Thymus (tissue), 11 donors: ENCODE data around the gene B4GALNT4. TPM values are rescaled to one million over a fixed set of nuclear protein-coding genes. Genes with fewer than 3 reads are reported as not detected.
"Not testable (repeated sequence)": the region's sequence is repeated elsewhere in the genome, so short reads cannot be mapped to it uniquely, and the experiment has no call there.

Experiments
- DNase-seq, 9 donors: peaks; one replicate each; pipeline ENCODE4 v3.0.0-alpha.2; 2013; ENCODE audit warnings: low spot score in 9 of 9, low read depth in 6 of 9, missing footprints in 1 of 9
- H3K27ac ChIP-seq, 2 donors: one replicate each; pipeline ENCODE4 v1.5.1; 2013; ENCODE audit warnings: control low read depth in 1 of 2, low read depth in 1 of 2, low read length in 1 of 2, mild to moderate bottlenecking in 1 of 2, moderate library complexity in 1 of 2
- H3K27me3 ChIP-seq, 2 donors: one replicate each; pipeline ENCODE4 v1.5.1; 2013; ENCODE audit warnings: low read length in 1 of 2; ENCODE audit not compliant: control insufficient read depth in 2 of 2, insufficient read depth in 1 of 2
- H3K36me3 ChIP-seq, 2 donors: one replicate each; pipeline ENCODE4 v1.5.1; 2013; ENCODE audit warnings: low read length in 1 of 2, mild to moderate bottlenecking in 1 of 2, moderate library complexity in 1 of 2; ENCODE audit not compliant: control insufficient read depth in 2 of 2, insufficient read depth in 2 of 2
- H3K4me1 ChIP-seq, 2 donors: one replicate each; pipeline ENCODE4 v1.5.1; 2013; ENCODE audit warnings: low read length in 2 of 2; ENCODE audit not compliant: control insufficient read depth in 2 of 2, insufficient read depth in 2 of 2
- H3K4me3 ChIP-seq, 2 donors: one replicate each; pipeline ENCODE4 v1.5.1; 2013; ENCODE audit warnings: low read length in 2 of 2, control low read depth in 1 of 2, mild to moderate bottlenecking in 1 of 2
- H3K9me3 ChIP-seq, 2 donors: one replicate each; pipeline ENCODE4 v1.5.1; 2013; ENCODE audit warnings: low read length in 1 of 2, mild to moderate bottlenecking in 1 of 2; ENCODE audit not compliant: control insufficient read depth in 2 of 2, insufficient read depth in 1 of 2
- WGBS: extraction: QIAGEN DNeasy Blood & Tissue Kit; methylation state at CpG from one replicate; pipeline ENCODE4 v1.1.7; 2013; 5-methylcytosine and 5-hydroxymethylcytosine counted together
- polyA plus RNA-seq: library from polyadenylated mRNA; stranded (reverse); fragments of 200-250 nt; gene quantifications from one replicate; pipeline ENCODE4 v1.2.3, GENCODE V29; 2013
- total RNA-seq: library from RNA; stranded (reverse); fragments of 120-200 nt; gene quantifications from one replicate; pipeline ENCODE4 v1.2.4, GENCODE V29; 2013
- donor health status: healthy.

Gene B4GALNT4
- total and polyA plus RNA-seq, 2 donors, result 3.5 to 6.1 TPM

GRCh38 chr11:408154-409007 lies 39.1 kb downstream of the B4GALNT4 start:
- DNase-seq, result no peak
- Histone ChIP-seq H3K4me3 (no peak overlapping the region), H3K27me3 (peaks cover 8 to 16% of the 10 kb centered on the region in 2 donors), H3K4me1 (peaks cover 3 to 18% of the 10 kb centered on the region in 2 donors), H3K36me3 (peaks cover 0 to 13% of the 10 kb centered on the region in 2 donors), H3K27ac (no peak overlapping the region), H3K9me3 (peaks cover 0 to 3% of the 10 kb centered on the region in 2 donors)
- 96% methylated on average over 15 of the region's 15 CpGs for WGBS

- H3K4me1 ChIP-seq, result peaks cover 5 to 19% of the 10 kb centered on the region in 2 donors
- H3K27ac ChIP-seq, result no peak overlapping the region
- H3K36me3 ChIP-seq, result peaks cover 0 to 13% of the 10 kb centered on the region in 2 donors
- no peak for DNase-seq
- H3K4me3 ChIP-seq, result no peak overlapping the region
- peaks cover 2 to 9% of the 10 kb centered on the region in 2 donors for H3K27me3 ChIP-seq
- 97% methylated on average over 7 of the region's 7 CpGs for WGBS
- no peaks in the 10 kb centered on the region for H3K9me3 ChIP-seq
These were observed 39.8 kb downstream of the B4GALNT4 start for GRCh38 chr11:409008-409599.

- WGBS, result 96% methylated on average over 18 of the region's 18 CpGs
- H3K9me3 ChIP-seq, result no peaks in the 10 kb centered on the region
- H3K4me1 ChIP-seq, result peaks cover 5 to 27% of the 10 kb centered on the region in 2 donors
- no peak for DNase-seq
- peaks cover 0 to 2% of the 10 kb centered on the region in 2 donors for H3K27me3 ChIP-seq
- H3K27ac ChIP-seq, result no peak overlapping the region
- H3K36me3 ChIP-seq, result peaks cover 0 to 13% of the 10 kb centered on the region in 2 donors
- H3K4me3 ChIP-seq, result no peak overlapping the region
These were observed 40.5 kb downstream of the B4GALNT4 start for GRCh38 chr11:409600-410483.

- not testable (repeated sequence) for H3K9me3 ChIP-seq, H3K4me3 ChIP-seq, DNase-seq, H3K27me3 ChIP-seq, H3K27ac ChIP-seq
- peaks cover 0 to 13% of the 10 kb centered on the region in 2 donors for H3K36me3 ChIP-seq
- 96% methylated on average over 13 of the region's 13 CpGs for WGBS
- H3K4me1 ChIP-seq, result peaks cover 12 to 34% of the 10 kb centered on the region in 2 donors
These were observed 41.4 kb downstream of the B4GALNT4 start for GRCh38 chr11:410711-411110.

- WGBS, result 92% methylated on average over 10 of the region's 11 CpGs
- H3K36me3 ChIP-seq, result peaks cover 0 to 13% of the 10 kb centered on the region in 2 donors
- peaks cover 17 to 37% of the 10 kb centered on the region in 2 donors for H3K4me1 ChIP-seq
- not testable (repeated sequence) for DNase-seq, H3K9me3 ChIP-seq, H3K27ac ChIP-seq, H3K4me3 ChIP-seq
- peaks cover 9 to 14% of the 10 kb centered on the region in 2 donors for H3K27me3 ChIP-seq
These were observed 42.2 kb downstream of the B4GALNT4 start for GRCh38 chr11:411520-411919.

- H3K4me3 ChIP-seq, result no peak overlapping the region
- no peak overlapping the region for H3K27ac ChIP-seq
- H3K4me1 ChIP-seq, result peaks cover 20 to 35% of the 10 kb centered on the region in 2 donors
- no peak for DNase-seq
- H3K27me3 ChIP-seq, result peaks cover 21 to 26% of the 10 kb centered on the region in 2 donors
- 96% methylated on average over 14 of the region's 15 CpGs for WGBS
- H3K36me3 ChIP-seq, result peaks cover 0 to 13% of the 10 kb centered on the region in 2 donors
- H3K9me3 ChIP-seq, result no peaks in the 10 kb centered on the region
These were observed 43.4 kb downstream of the B4GALNT4 start for GRCh38 chr11:412641-413119.

- Histone ChIP-seq H3K27ac (peak overlapping the region in 1 of 2 donors; percentile 26), H3K36me3 (peaks cover 0 to 11% of the 10 kb centered on the region in 2 donors), H3K9me3 (no peaks in the 10 kb centered on the region), H3K27me3 (peaks cover 22 to 33% of the 10 kb centered on the region in 2 donors), H3K4me3 (no peak overlapping the region), H3K4me1 (peaks cover 20 to 35% of the 10 kb centered on the region in 2 donors)
- DNase-seq, result peak in 1 of 9 donors; percentile 50
- WGBS, result 50% methylated on average over 13 of the region's 14 CpGs
These were observed 44.1 kb downstream of the B4GALNT4 start for GRCh38 chr11:413120-414081.
